Kidney (tissue), 14 donors: Measurements from ENCODE around the gene VSX2. TPM values are rescaled to one million over a fixed set of nuclear protein-coding genes. Genes with fewer than 3 reads are reported as not detected.

ENCODE experiments used
- DNase-seq, 5 donors: peaks; one replicate each; pipeline ENCODE4 v3.0.0-alpha.2; 2013 to 2020
- FAIRE-seq: peaks from 2 replicates; lab custom pipeline; 2012; peaks lifted over from hg19 to GRCh38; lab: Jason Lieb, UNC
- H3K27ac ChIP-seq, 2 donors: one replicate each; pipeline ENCODE4 v1.7.0; 2013; ENCODE audit warnings: low read depth in 2 of 2, low read length in 2 of 2, inconsistent platforms in 1 of 2
- H3K27me3 ChIP-seq: one replicate; pipeline ENCODE4 v1.7.1; 2013; ENCODE audit warnings: low read length, inconsistent platforms; ENCODE audit not compliant: control insufficient read depth, insufficient read depth
- H3K36me3 ChIP-seq, 3 donors: one replicate each; pipeline versions ENCODE4 v1.7.0 to v1.7.1; 2013; ENCODE audit warnings: low read length in 3 of 3, control low read depth in 1 of 3, inconsistent platforms in 1 of 3; ENCODE audit not compliant: insufficient read depth in 3 of 3, control insufficient read depth in 2 of 3
- H3K4me1 ChIP-seq, 3 donors: one replicate each; pipeline versions ENCODE4 v1.7.0 to v1.7.1; 2013; ENCODE audit warnings: low read length in 3 of 3, inconsistent platforms in 1 of 3, low read depth in 1 of 3; ENCODE audit not compliant: control insufficient read depth in 2 of 3, insufficient read depth in 2 of 3
- H3K4me3 ChIP-seq, 3 donors: one replicate each; pipeline versions ENCODE4 v1.7.0 to v1.8.1; 2013; ENCODE audit warnings: low read length in 3 of 3, control low read depth in 1 of 3, inconsistent platforms in 1 of 3
- H3K9ac ChIP-seq, 3 donors: one replicate each; pipeline versions ENCODE4 v1.7.0 to v1.7.1; 2013; ENCODE audit warnings: low read length in 3 of 3, control low read depth in 1 of 3, inconsistent platforms in 1 of 3
- H3K9me3 ChIP-seq, 3 donors: one replicate each; pipeline versions ENCODE4 v1.7.0 to v1.7.1; 2013; ENCODE audit warnings: low read length in 3 of 3, control low read depth in 1 of 3, inconsistent platforms in 1 of 3; ENCODE audit not compliant: control insufficient read depth in 2 of 3, insufficient read depth in 1 of 3
- intact Hi-C: fragments of 100-400 bp; cut with DNase I; formaldehyde crosslinking; loops from one replicate; pipeline ENCODE4 v1.11.1; 2022
- polyA plus RNA-seq: library from polyadenylated mRNA; stranded (reverse); fragments of 350-450 nt; fragmentation: Illumina TruSeq; extraction: RNeasy Lipid Tissue Mini Kit (QIAGEN cat#74804); gene quantifications from one replicate; pipeline ENCODE4 v1.2.3, GENCODE V29; 2014; ENCODE audit warnings: low read depth, low replicate concordance; ENCODE audit not compliant: insufficient read depth
- total RNA-seq: library from RNA; stranded (reverse); fragmentation: NEBNext Ultra II Directional; extraction: Animal tissue kit (Norgen Biotek cat#: 25700); gene quantifications from one replicate; pipeline ENCODE4 v1.2.1, GENCODE V29; 2021
- TF ChIP-seq, protein P1 (sequence below): IDR thresholded peaks from 3 replicates; pipeline ENCODE4 v1.5.1; 2012; ENCODE audit warnings: mild to moderate bottlenecking, moderate library complexity, borderline replicate concordance; ENCODE audit not compliant: insufficient read depth; ENCODE audit errors: extremely low read depth
- donor health status: control.
- donor health status: control.
- donor health status: control.
- donor health status: control.
- donor health status: control.
- donor health status: DM: yes; HTN: yes; CAD: no.
- donor health status: Normal renal cell carcinoma (clear cell type).

Gene VSX2
- total and polyA plus RNA-seq, 2 donors from 2014 or later = not detected

- FAIRE-seq = no peak
- Histone ChIP-seq H3K27ac (no peak overlapping the region), H3K36me3 (no peaks in the 10 kb centered on the region), H3K9me3 (no peaks in the 10 kb centered on the region), H3K9ac (no peak overlapping the region), H3K4me3 (no peak overlapping the region), H3K4me1 (peaks cover 0 to 4% (median 0%) of the 10 kb centered on the region in 3 donors), H3K27me3 (no peaks in the 10 kb centered on the region)
- DNase-seq = no peak
- TF ChIP-seq, protein P1, sequence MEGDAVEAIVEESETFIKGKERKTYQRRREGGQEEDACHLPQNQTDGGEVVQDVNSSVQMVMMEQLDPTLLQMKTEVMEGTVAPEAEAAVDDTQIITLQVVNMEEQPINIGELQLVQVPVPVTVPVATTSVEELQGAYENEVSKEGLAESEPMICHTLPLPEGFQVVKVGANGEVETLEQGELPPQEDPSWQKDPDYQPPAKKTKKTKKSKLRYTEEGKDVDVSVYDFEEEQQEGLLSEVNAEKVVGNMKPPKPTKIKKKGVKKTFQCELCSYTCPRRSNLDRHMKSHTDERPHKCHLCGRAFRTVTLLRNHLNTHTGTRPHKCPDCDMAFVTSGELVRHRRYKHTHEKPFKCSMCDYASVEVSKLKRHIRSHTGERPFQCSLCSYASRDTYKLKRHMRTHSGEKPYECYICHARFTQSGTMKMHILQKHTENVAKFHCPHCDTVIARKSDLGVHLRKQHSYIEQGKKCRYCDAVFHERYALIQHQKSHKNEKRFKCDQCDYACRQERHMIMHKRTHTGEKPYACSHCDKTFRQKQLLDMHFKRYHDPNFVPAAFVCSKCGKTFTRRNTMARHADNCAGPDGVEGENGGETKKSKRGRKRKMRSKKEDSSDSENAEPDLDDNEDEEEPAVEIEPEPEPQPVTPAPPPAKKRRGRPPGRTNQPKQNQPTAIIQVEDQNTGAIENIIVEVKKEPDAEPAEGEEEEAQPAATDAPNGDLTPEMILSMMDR = no peak
- intact Hi-C loops = no loop called here
Observed at GRCh38 chr14:74312161-74312560, 72.9 kb downstream of the VSX2 start.

Other genes with a start within 250 kb of the VSX2 start
- gene ENTPD5, start 220.2 kb upstream of the VSX2 start, total RNA-seq = 24.7 TPM
- gene ENTPD5, start 220.2 kb upstream of the VSX2 start, polyA plus RNA-seq = 28.3 TPM
- gene BBOF1, start 220.1 kb upstream of the VSX2 start, total RNA-seq = 14.6 TPM
- 7.6 TPM for gene BBOF1, start 220.1 kb upstream of the VSX2 start, polyA plus RNA-seq
- gene ALDH6A1, start 155.0 kb upstream of the VSX2 start, total RNA-seq = 34.1 TPM
- gene ALDH6A1, start 155.0 kb upstream of the VSX2 start, polyA plus RNA-seq = 102 TPM
- 8.5 TPM for gene LIN52, start 154.5 kb upstream of the VSX2 start, total RNA-seq
- 13.3 TPM for gene LIN52, start 154.5 kb upstream of the VSX2 start, polyA plus RNA-seq
- 61.3 TPM for gene ABCD4, start 63.5 kb downstream of the VSX2 start, total RNA-seq
- 66.1 TPM for gene ABCD4, start 63.5 kb downstream of the VSX2 start, polyA plus RNA-seq
- gene VRTN, start 109.0 kb downstream of the VSX2 start, total RNA-seq = not detected
- gene VRTN, start 109.0 kb downstream of the VSX2 start, polyA plus RNA-seq = not detected
- gene SYNDIG1L, start 186.8 kb downstream of the VSX2 start, total RNA-seq = 0.13 TPM
- gene SYNDIG1L, start 186.8 kb downstream of the VSX2 start, polyA plus RNA-seq = 0.47 TPM